ENCODE data around the gene CNOT4.

- TF ChIP-seq CTCF (conservative IDR thresholded peaks at IDR 0.05) (no peak), ZFX (IDR thresholded peaks at IDR 0.05) (no peak)
Measured at GRCh38 chr7:135386776-135387175, 123.1 kb downstream of the CNOT4 start.
